HG02642 (cell line): Measurements from ENCODE around the gene HTRA2.

ENCODE experiments used
- ATAC-seq: cut with Tn5 transposase; IDR thresholded peaks from one replicate; pipeline ENCODE4 v1.9.1; 2021; ENCODE audit warnings: mild to moderate bottlenecking; ENCODE audit not compliant: unreplicated experiment, poor library complexity

The HTRA2 gene

DNA sequence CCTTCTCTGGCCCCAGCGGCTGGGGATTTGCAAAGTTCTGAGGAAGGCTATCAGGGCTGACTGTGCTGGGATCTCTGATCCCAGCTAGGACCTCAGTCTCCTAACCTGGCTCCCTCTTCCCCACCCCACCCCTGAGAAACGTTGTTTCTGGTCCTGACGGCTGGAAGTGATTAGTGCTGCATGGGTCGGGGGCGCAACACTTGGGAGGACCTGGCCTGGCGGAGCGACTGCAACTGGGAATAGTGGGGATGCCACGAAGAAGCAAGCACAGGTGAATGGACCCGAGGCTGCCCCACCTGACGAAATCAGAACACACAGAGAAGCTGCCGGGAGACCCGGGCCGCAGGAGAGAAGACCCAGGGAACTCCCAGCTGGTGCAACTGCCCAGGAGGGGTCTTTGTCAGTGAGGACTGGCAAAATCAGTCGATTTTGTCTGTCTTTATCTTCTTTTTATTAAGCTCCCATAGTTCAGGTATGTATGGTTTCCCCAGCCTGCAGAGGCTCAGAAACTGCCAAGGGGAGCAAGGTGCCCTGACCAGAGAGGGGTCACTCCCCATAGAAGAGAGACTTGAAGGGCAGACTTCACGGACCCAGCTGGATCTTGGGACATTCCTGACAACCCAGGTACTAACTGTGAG, 29.7 kb upstream of the HTRA2 start:
- ATAC-seq: no peak

- ATAC-seq: no peak
Observed at GRCh38 chr2:74500578-74500946, 29.2 kb upstream of the HTRA2 start.

- ATAC-seq: no peak
Observed at GRCh38 chr2:74501335-74502071, 28.2 kb upstream of the HTRA2 start.

GRCh38 chr2:74502147-74502719, 27.5 kb upstream of the HTRA2 start:
- no peak for ATAC-seq

- peak; percentile 36 for ATAC-seq
Observed at GRCh38 chr2:74502720-74503505, 26.8 kb upstream of the HTRA2 start.

GRCh38 chr2:74503506-74504475, 25.9 kb upstream of the HTRA2 start:
- ATAC-seq: no peak

GRCh38 chr2:74504591-74504990, 25.1 kb upstream of the HTRA2 start:
- no peak for ATAC-seq

GRCh38 chr2:74505448-74506246, 24.1 kb upstream of the HTRA2 start:
- ATAC-seq: no peak

DNA sequence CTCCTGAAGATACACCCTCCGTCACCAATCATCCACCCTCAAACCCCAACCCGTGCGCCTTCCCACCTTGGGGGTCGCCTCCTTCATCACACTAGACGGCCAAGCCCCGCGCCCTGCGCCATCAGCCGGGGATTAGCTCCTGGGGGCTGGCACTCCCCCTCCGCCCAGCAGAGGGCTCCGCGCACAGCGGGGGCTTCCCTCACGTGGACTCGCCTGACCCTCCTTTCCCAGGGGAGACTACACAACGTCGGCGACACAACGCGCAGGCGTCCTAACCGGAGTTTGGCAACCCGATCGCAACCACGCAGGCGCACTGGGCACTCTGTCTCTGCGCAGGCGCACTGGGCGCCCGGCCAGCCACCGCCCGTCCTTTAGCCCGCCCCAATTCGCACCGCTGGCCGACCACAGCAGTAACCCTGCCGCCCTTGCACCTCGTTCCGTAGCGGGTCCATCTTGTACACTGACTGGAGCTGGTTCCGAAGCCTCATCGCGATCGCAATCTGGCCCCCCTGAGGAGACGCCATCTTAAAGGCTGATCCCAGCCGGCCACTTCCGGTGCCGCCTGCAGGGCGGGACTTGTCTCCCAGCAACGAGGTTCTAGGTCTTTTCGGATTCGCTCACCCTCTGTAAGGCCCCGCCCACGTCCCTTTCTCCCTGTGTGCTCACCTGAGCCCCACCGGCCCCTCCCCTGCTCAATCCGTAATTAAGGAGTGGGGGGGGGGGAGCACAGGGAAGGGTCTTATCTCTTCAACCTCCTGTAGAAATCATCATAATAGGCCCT, 22.4 kb upstream of the HTRA2 start, which contains the start of gene PCGF1:
Gene PCGF1, minus strand, starts transcription at position 551 of the 781 bp plus-strand sequence. Its CDS starts 27 bp downstream, at position 524.
- ATAC-seq: peak; percentile 93

GRCh38 chr2:74507926-74508520, 21.7 kb upstream of the HTRA2 start:
- peak; percentile 6 for ATAC-seq

DNA sequence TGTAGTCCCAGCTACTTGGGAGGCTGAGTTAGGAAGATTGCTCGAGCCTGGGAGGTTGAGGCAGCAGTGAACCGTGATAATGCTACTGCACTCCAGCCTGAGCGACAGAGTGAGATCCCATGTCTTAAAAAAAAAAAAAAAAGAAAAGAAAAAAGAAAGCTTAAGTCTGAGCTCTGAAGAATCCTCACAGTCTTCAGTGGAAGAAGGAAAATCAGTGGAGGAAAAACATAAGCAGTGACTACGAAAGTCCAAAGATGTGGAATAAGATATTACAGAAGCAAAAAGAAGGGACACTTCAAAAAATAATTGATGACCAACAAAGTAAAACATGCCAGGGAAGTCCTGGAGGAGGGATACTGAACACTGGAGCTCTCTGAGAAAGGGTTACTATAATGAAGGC, 19.5 kb upstream of the HTRA2 start:
- no peak for ATAC-seq

- no peak for ATAC-seq
Observed at GRCh38 chr2:74511104-74511989, 18.4 kb upstream of the HTRA2 start.

DNA sequence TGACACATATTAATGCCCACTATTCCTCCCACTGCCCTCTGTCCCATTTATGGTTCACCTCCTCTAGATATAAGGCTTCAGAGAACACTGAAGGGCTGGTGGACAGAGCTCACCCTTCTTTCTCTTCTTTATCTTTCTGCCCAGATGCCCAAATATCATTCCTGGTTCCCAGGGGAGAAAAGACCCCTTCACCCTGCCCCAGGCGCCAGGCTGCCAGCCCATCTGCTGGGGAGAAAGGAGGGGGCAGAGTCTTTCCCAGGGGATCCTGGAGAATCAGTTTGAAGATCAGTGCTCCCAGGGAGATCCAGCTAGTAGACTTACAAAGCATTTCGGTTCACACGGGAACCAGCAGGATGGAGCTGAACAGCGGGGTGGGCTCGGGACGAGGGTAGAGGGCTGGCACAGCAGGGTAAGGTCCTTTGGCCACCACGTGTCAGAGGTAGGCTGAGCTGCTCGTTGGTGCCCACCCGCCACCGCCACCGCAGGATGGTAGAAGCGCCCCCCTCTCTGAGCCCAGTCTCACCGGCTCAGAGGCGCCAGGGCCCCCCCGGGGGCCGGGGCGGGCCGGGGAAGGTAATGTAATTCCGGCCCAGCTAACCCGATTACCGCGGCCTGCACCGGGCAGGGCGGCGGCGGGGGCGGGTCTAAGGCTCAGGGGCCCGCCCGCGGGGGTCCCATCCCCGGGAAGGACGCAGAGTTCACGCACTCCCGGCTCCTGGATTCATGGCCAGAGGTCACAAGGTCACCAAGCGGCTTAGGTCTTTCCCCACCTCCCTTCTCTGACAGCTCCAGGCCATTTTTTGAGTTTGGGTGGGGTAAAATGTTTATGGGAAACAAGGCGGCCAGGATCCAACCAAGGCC, 16.8 kb upstream of the HTRA2 start:
- no peak for ATAC-seq

DNA sequence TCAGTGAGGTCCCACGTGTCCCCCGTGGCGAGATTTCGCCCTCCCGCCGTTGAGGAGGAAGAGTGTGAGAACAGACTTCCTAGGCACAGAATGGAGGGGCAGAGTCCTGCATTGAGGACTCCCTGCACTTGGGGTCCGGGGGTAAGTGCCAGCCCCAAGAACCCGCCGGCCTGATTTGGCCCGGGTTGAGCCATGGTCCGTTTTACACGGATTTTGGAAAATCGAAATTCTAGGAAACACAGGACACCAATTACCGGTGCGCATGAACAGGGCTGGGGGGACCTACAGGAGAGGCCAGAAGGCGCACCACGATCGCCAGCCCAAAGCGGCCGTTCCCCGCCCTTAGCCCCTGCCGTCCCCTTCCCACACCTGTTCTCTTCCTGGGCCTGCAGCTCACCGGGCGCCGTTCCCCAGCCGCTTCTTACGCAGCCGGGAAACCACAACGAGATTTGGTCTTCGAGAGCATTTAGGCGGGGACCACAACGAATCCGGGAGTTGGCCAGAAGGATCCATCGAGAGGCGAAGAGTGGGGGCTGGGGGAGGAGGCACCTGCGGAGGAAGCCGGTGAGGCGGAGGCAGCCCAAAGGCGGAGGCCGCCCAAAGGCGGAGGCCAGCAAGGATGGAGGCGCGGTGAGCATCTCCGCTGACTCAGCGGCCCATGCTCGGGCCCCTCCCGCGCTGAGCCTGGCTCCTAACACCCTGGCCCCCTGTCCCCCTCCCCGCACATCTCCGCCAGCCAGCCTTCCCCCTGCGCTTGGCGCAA, 15.9 kb upstream of the HTRA2 start:
- no peak for ATAC-seq
